ENCODE data around the gene MRPS7.

Gene MRPS7

GRCh38 chr17:75270218-75270965, 8.7 kb downstream of the MRPS7 start:
- Histone ChIP-seq H3K4me1 (peaks cover 0 to 38% (median 21%) of the 10 kb centered on the region in 4 donors), H3K4me3 (peak overlapping the region; percentile 97 to 98), H3K27ac (peak overlapping the region; percentile 99 to 100), H3K27me3 (no peaks in the 10 kb centered on the region), H3K36me3 (peaks cover 14 to 22% (median 20%) of the 10 kb centered on the region in 3 donors), H3K9me3 (no peaks in the 10 kb centered on the region)
- intact Hi-C loops (cut with DNase I; ENCODE audit: low total_unique reads) = no loop called here
- DNase-seq = peak; percentile 59 to 82
- peak; percentile 10 to 29 for TF ChIP-seq CTCF (IDR thresholded peaks at IDR 0.05)

GRCh38 chr17:75270966-75271232, 9.2 kb downstream of the MRPS7 start, which contains the start of gene MIF4GD:
TSS of gene MIF4GD (minus strand) at chr17:75271231. CDS start at chr17:75270195, 1,036 bp downstream.
- Histone ChIP-seq H3K27ac (peak within 1 kb of the TSS; percentile 99 to 100), H3K36me3 (peaks cover 9 to 17% (median 16%) of the 10 kb centered on the region in 3 donors), H3K4me3 (peak within 1 kb of the TSS; percentile 97 to 98), H3K27me3 (no peaks in the 10 kb centered on the region), H3K4me1 (peaks cover 0 to 38% (median 21%) of the 10 kb centered on the region in 4 donors), H3K9me3 (no peaks in the 10 kb centered on the region)
- no peak for TF ChIP-seq CTCF (IDR thresholded peaks at IDR 0.05)
- no peak for DNase-seq
- intact Hi-C loops (cut with DNase I; ENCODE audit: low total_unique reads) = no loop called here

GRCh38 chr17:75271233-75271954, 9.7 kb downstream of the MRPS7 start:
- H3K4me1 ChIP-seq = peaks cover 0 to 36% (median 21%) of the 10 kb centered on the region in 4 donors
- H3K27me3 ChIP-seq = no peaks in the 10 kb centered on the region
- peaks cover 4 to 12% (median 11%) of the 10 kb centered on the region in 3 donors for H3K36me3 ChIP-seq
- intact Hi-C loops (cut with DNase I; ENCODE audit: low total_unique reads) = no loop called here
- no peaks in the 10 kb centered on the region for H3K9me3 ChIP-seq
- DNase-seq = peak; percentile 66 to 87
- peak overlapping the region; percentile 99 to 100 for H3K27ac ChIP-seq
- peak overlapping the region; percentile 97 to 98 for H3K4me3 ChIP-seq
- peak; percentile 68 to 96 for TF ChIP-seq CTCF (IDR thresholded peaks at IDR 0.05)

- TF ChIP-seq CTCF (IDR thresholded peaks at IDR 0.05) = no peak
- Histone ChIP-seq H3K4me3 (peak overlapping the region; percentile 97 to 98), H3K4me1 (peaks cover 0 to 34% (median 21%) of the 10 kb centered on the region in 4 donors), H3K36me3 (peaks cover 0 to 4% (median 4%) of the 10 kb centered on the region in 3 donors), H3K27ac (peak overlapping the region; percentile 99 to 100), H3K27me3 (no peaks in the 10 kb centered on the region), H3K9me3 (no peaks in the 10 kb centered on the region)
- DNase-seq = no peak
- intact Hi-C loops (cut with DNase I; ENCODE audit: low total_unique reads) = no loop called here
Observed at GRCh38 chr17:75271955-75272847, 10.5 kb downstream of the MRPS7 start.

- no peak overlapping the region for H3K27ac ChIP-seq
- H3K4me3 ChIP-seq = no peak overlapping the region
- intact Hi-C loops (cut with DNase I; ENCODE audit: low total_unique reads) = no loop called here
- peaks cover 0 to 29% (median 21%) of the 10 kb centered on the region in 4 donors for H3K4me1 ChIP-seq
- TF ChIP-seq CTCF (IDR thresholded peaks at IDR 0.05) = no peak
- no peaks in the 10 kb centered on the region for H3K27me3 ChIP-seq
- H3K36me3 ChIP-seq = peaks cover 0 to 4% (median under 1%) of the 10 kb centered on the region in 3 donors
- no peaks in the 10 kb centered on the region for H3K9me3 ChIP-seq
- no peak for DNase-seq
Observed at GRCh38 chr17:75272848-75273184, 11.1 kb downstream of the MRPS7 start.

Measured in tibial artery (tissue), 4 donors.